ENCODE data around the gene NCOA7.

NCOA7 gene

GRCh38 chr6:125939791-125940190, 149.0 kb downstream of the NCOA7 start:
- ChIA-PET POLR2A (no interaction called here), CTCF (interaction anchor here (1.5 to 2.7 kb wide), 4 partner anchors 13 to 50 kb away, joined by 3 to 19 read pairs (median 10); partner anchors contain the start of gene HINT3)
- no peak for DNase-seq (ENCODE audit: extremely low spot score)
- TF ChIP-seq CTCF (IDR thresholded peaks at IDR 0.05; ENCODE audit: control extremely low read depth, extremely low read depth, low read depth, missing control alignments): no peak

- CTCF ChIA-PET: interaction anchor here (0.9 to 2.7 kb wide), 5 partner anchors 12 to 50 kb away, joined by 3 to 19 read pairs (median 4); partner anchors contain the start of gene HINT3
- POLR2A ChIA-PET: no interaction called here
- TF ChIP-seq CTCF (IDR thresholded peaks at IDR 0.05; ENCODE audit: control extremely low read depth, extremely low read depth, low read depth, missing control alignments): no peak
- no peak for DNase-seq (ENCODE audit: extremely low spot score)
Measured at GRCh38 chr6:125940247-125941041, 149.7 kb downstream of the NCOA7 start.

GRCh38 chr6:125942672-125943527, 152.1 kb downstream of the NCOA7 start:
- TF ChIP-seq CTCF (IDR thresholded peaks at IDR 0.05; ENCODE audit: control extremely low read depth, extremely low read depth, low read depth, missing control alignments): no peak
- ChIA-PET CTCF (interaction anchor here (1.1 to 7.0 kb wide), 6 partner anchors 9 to 37 kb away, joined by 3 to 61 read pairs (median 4); partner anchors contain the start of gene HINT3), POLR2A (no interaction called here)
- no peak for DNase-seq (ENCODE audit: extremely low spot score)

GRCh38 chr6:125943528-125944433, 153.0 kb downstream of the NCOA7 start:
- CTCF ChIA-PET: interaction anchor here (1.1 to 7.0 kb wide), 6 partner anchors 8 to 37 kb away, joined by 3 to 61 read pairs (median 4); partner anchors contain the start of gene HINT3
- DNase-seq (ENCODE audit: extremely low spot score): no peak
- POLR2A ChIA-PET: no interaction called here
- no peak for TF ChIP-seq CTCF (IDR thresholded peaks at IDR 0.05; ENCODE audit: control extremely low read depth, extremely low read depth, low read depth, missing control alignments)

- CTCF ChIA-PET: interaction anchor here (1.1 to 7.0 kb wide), 3 partner anchors 9 to 12 kb away, joined by 4 to 61 read pairs (median 9); partner anchors contain the start of gene HINT3
- no peak for TF ChIP-seq CTCF (IDR thresholded peaks at IDR 0.05; ENCODE audit: control extremely low read depth, extremely low read depth, low read depth, missing control alignments)
- POLR2A ChIA-PET: no interaction called here
- DNase-seq (ENCODE audit: extremely low spot score): no peak
Measured at GRCh38 chr6:125944434-125944816, 153.7 kb downstream of the NCOA7 start.
